Testis (tissue), 2 donors: ENCODE measurements around the gene VSTM2B.

Experiments
- POLR2A ChIP-seq: fragments of 450-650 bp; IDR thresholded peaks from one replicate; pipeline ENCODE4 v1.6.1; 2017; ENCODE audit warnings: antibody characterized with exemption, mild to moderate bottlenecking, moderate library complexity
- TF ChIP-seq, protein P1 (sequence below), 3 experiments: fragments of 450-650 bp in 2 of 3; fragments of 200-600 bp in 1 of 3; sonication (generic) in 1 of 3; IDR thresholded peaks; one replicate each; pipeline ENCODE4 v1.5.1; 2016 to 2019; ENCODE audit warnings: antibody characterized with exemption in 3 of 3, mild to moderate bottlenecking in 2 of 3, moderate library complexity in 1 of 3

DNA sequence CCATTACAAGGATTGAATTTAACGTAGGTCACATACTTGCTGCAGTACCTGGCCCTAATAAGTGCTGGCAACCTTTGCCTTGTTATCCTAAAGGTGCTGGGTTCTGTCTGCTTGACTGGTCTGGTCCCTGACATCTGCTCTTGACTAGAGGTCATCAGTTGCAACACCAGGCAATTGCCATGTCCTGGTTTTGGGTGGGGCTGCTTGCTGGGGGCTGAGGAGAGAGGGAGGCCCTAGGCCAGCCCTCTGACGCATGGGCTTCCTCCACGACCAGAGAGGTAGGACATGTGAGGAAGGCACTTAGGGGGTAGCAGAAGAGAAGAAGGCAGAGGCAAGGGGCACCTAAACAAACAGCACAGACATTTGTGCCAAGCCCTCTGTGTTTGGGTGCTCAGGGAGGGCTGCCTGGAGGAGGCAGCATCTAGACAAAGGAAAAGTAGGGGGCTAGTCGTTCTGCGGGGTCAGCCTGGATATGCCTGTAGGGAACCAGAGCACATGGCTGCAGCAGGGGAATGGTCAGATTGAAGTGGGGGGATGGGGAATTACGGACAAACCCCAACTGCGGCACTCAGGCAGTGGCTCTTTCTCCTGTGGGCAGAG is 21.7 kb downstream of the VSTM2B start:
- no peak for TF ChIP-seq POLR2A
- TF ChIP-seq, protein P1, sequence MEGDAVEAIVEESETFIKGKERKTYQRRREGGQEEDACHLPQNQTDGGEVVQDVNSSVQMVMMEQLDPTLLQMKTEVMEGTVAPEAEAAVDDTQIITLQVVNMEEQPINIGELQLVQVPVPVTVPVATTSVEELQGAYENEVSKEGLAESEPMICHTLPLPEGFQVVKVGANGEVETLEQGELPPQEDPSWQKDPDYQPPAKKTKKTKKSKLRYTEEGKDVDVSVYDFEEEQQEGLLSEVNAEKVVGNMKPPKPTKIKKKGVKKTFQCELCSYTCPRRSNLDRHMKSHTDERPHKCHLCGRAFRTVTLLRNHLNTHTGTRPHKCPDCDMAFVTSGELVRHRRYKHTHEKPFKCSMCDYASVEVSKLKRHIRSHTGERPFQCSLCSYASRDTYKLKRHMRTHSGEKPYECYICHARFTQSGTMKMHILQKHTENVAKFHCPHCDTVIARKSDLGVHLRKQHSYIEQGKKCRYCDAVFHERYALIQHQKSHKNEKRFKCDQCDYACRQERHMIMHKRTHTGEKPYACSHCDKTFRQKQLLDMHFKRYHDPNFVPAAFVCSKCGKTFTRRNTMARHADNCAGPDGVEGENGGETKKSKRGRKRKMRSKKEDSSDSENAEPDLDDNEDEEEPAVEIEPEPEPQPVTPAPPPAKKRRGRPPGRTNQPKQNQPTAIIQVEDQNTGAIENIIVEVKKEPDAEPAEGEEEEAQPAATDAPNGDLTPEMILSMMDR (IDR thresholded peaks at IDR 0.05) = no peak
